Measurements from ENCODE around the gene FCAMR.

Gene FCAMR

GRCh38 chr1:206998816-206999215 lies 28.6 kb upstream of the FCAMR start:
- DNase-seq (ENCODE audit: low read depth in 2 of 2): no peak

GRCh38 chr1:206992790-206993189 lies 22.5 kb upstream of the FCAMR start:
- no peak for DNase-seq (ENCODE audit: low read depth in 2 of 2)

- no peak for DNase-seq (ENCODE audit: low read depth in 2 of 2)
Observed at GRCh38 chr1:206987873-206988272, 17.6 kb upstream of the FCAMR start.

GRCh38 chr1:206986885-206987284 lies 16.6 kb upstream of the FCAMR start:
- no peak for DNase-seq (ENCODE audit: low read depth in 2 of 2)

- no peak for DNase-seq (ENCODE audit: low read depth in 2 of 2)
Observed at GRCh38 chr1:206986402-206986801, 16.1 kb upstream of the FCAMR start.

- no peak for DNase-seq (ENCODE audit: low read depth in 2 of 2)
Observed at GRCh38 chr1:206985162-206985749, 15.0 kb upstream of the FCAMR start.

GRCh38 chr1:206982216-206982615 lies 12.0 kb upstream of the FCAMR start:
- peak; percentile 27 to 34 for DNase-seq (ENCODE audit: low read depth in 2 of 2)

- DNase-seq (ENCODE audit: low read depth in 2 of 2): no peak
Observed at GRCh38 chr1:206979379-206980043, 9.3 kb upstream of the FCAMR start.

- DNase-seq (ENCODE audit: low read depth in 2 of 2): no peak
Observed at GRCh38 chr1:206978259-206978658, 8.0 kb upstream of the FCAMR start.

GRCh38 chr1:206975306-206975705 lies 5.0 kb upstream of the FCAMR start:
- no peak for DNase-seq (ENCODE audit: low read depth in 2 of 2)

GRCh38 chr1:206974140-206974539 lies 3.9 kb upstream of the FCAMR start:
- no peak for DNase-seq (ENCODE audit: low read depth in 2 of 2)

- DNase-seq (ENCODE audit: low read depth in 2 of 2): no peak
Observed at GRCh38 chr1:206972728-206973127, 2.5 kb upstream of the FCAMR start.

- DNase-seq (ENCODE audit: low read depth in 2 of 2): no peak
Observed at GRCh38 chr1:206971029-206971655, 882 bp upstream of the FCAMR start.

- DNase-seq (ENCODE audit: low read depth in 2 of 2): no peak
Observed at GRCh38 chr1:206969090-206969489, 1.2 kb downstream of the FCAMR start.

GRCh38 chr1:206967096-206967849 lies 3.0 kb downstream of the FCAMR start:
- no peak for DNase-seq (ENCODE audit: low read depth in 2 of 2)

- DNase-seq (ENCODE audit: low read depth in 2 of 2): no peak
Observed at GRCh38 chr1:206965781-206966180, 4.5 kb downstream of the FCAMR start.

- DNase-seq (ENCODE audit: low read depth in 2 of 2): no peak
Observed at GRCh38 chr1:206963740-206964139, 6.5 kb downstream of the FCAMR start.

GRCh38 chr1:206963119-206963712 lies 7.0 kb downstream of the FCAMR start:
- DNase-seq (ENCODE audit: low read depth in 2 of 2): no peak

GRCh38 chr1:206962272-206962671 lies 8.0 kb downstream of the FCAMR start:
- no peak for DNase-seq (ENCODE audit: low read depth in 2 of 2)

- DNase-seq (ENCODE audit: low read depth in 2 of 2): no peak
Observed at GRCh38 chr1:206961668-206962067, 8.6 kb downstream of the FCAMR start.

- no peak for DNase-seq (ENCODE audit: low read depth in 2 of 2)
Observed at GRCh38 chr1:206960676-206961386, 9.4 kb downstream of the FCAMR start.

GRCh38 chr1:206958144-206958543 lies 12.1 kb downstream of the FCAMR start:
- no peak for DNase-seq (ENCODE audit: low read depth in 2 of 2)

Measured in stimulated activated CD8-positive, alpha-beta memory T cell treated with anti-CD3 and anti-CD28 coated beads, Interleukin-2, amount 100 ng/mL, for 1 hour (primary cell).